GM18517 (cell line): ENCODE measurements around the gene YPEL1.
A peak's percentile ranks its signal among the peaks of the same experiment; 100 is the strongest.

Experiments
- ATAC-seq: cut with Tn5 transposase; IDR thresholded peaks from one replicate; pipeline ENCODE4 v1.9.1; 2021; ENCODE audit warnings: mild to moderate bottlenecking, moderate library complexity; ENCODE audit not compliant: unreplicated experiment

The YPEL1 gene

DNA sequence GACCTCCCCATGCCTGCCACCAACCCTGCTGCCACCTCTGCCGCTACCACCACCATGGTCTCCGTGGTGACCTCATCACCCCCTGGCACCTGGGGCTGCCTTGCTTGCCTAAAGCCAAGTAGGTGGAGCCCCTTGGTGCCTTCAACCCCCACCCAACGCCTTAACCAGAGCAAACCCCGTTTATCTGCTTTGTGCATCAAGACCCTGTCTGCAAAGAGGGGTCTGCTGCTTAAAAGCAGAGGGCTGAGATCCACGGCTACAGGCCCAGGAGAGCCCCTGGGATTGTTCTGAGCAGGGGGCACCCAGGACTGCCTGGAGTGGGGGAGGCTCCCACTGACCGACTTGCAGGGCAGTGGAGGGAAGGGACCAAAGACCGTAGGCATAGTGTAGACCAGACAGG lies 74.7 kb downstream of the YPEL1 start:
- ATAC-seq, result no peak

DNA sequence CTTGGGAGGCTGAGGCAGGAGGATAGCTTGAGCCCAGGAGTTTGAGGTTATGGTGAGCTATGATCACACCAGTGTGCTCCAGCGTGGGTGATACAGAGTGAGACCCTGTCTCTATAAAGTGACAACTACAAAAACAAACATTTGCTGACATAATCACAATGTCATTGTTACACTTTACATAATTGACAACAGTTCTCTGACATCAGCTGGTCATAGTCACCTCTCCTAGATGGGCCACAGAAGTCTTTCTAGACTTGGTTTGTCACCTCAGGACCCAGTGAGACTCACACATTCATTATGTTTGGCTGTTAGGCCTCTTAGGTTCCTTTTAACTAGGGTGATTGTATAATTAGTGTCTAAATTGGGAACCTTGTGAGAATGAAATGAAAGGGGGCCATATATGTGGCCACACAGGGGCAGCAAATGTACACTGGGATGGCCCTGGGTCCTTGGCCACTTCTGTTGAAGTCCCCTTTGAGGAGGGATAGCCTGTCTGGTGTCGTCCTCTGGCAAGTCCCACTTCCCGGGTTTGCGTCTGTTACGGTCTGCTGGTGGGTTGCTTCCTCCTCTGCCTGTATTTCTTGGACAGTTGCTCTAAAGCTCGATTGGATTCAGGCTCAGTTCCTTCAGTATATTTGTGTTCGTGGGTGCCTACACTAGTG lies 75.6 kb downstream of the YPEL1 start:
- ATAC-seq, result no peak

DNA sequence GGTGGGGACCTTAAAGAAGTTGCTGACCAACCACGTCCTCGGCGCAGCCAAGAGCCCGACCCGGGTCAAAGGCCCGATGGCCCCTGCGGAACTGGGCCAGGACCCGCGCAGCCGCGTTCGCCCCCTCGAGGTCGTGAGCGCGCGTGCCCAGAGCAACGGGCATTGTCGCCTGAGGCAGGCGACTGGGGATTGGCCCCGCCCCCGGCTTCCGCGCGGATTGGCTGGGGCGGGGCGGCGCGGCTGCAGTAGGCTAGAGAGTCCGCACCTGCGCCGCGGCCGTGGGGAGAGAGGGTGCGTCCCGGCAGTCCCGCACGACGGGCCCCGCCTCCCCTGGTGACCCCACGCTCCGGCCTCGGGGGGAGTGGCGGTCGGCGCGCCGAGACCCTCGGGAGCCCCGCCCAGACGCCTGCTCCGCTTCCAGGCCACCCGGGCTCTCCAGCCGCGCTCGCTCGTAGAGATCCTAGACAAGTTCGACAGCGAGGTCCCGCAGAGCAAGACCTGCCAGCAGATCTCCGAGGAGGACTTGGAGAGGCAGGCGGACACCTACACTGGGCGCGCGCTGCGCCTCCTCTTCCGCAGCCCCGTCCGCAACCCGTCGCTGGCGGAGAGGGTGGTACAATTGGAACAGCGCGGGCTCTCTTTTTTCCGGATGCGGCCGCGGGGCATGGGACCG lies 78.1 kb downstream of the YPEL1 start:
- ATAC-seq, result peak; percentile 58

DNA sequence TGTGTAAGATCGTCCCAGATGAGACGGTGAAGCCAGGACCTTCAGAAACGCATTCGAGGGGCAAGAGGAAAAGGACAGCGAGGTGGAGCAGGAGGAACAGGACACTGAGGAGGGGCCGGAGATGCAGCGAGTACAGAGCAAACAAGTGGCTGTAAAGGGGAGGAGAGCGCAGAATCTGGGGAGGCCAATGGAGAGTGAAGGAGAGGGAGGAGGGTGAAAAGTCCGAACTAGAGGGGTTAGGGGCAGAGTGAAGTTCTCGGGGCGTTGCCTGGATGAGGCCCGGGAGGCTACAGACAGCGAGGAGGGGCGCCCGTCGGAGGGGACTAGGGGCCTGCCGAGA lies 78.6 kb downstream of the YPEL1 start:
- ATAC-seq, result no peak

DNA sequence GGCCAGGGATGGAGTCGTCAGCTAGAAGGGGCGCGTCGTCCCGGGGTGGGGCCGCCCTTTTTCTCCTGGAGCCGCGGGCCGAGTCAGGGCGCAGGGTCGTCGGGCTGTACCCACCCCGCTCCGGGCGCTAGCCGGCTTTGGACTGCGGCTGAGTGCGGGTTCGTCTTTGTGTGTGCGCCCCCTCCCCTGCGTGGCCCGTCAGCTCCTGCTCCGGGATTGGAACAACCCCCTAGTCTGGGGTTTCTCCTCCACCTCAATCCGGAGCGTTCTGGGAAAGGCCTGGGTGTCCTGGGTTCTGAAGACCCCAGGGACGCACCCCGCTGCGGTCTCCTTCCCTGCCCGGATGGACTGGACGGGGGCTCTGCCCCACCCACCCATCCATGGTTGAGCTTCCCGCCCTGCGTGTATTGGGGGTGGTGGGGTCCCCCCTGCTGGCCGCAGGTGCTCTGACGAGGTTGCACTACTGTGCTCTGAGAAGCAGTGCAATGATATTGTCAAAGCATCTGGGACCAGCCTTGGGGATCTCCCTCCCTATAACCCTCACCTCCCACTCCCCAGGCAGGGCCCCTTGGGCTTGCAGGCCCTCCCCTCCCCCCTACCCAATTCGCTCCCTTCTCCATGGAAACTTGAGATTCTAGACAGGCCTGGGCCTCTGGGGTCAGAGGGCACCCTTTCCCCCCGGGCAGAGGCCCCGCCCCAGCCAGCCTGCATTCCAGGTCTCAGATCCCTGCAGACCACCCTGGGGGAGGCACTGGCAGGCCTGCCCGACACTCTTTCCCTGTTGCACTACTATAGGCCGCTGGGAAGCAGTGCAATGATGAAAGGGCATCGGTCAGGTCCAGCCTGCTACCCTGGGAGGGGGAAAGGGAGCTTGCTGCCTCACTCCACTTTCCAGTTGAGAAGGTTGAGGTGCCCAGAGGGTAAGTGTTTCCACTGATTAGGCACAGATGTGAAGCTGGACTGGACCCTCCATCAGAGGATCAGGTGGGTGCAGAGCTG lies 82.7 kb downstream of the YPEL1 start:
- no peak for ATAC-seq

DNA sequence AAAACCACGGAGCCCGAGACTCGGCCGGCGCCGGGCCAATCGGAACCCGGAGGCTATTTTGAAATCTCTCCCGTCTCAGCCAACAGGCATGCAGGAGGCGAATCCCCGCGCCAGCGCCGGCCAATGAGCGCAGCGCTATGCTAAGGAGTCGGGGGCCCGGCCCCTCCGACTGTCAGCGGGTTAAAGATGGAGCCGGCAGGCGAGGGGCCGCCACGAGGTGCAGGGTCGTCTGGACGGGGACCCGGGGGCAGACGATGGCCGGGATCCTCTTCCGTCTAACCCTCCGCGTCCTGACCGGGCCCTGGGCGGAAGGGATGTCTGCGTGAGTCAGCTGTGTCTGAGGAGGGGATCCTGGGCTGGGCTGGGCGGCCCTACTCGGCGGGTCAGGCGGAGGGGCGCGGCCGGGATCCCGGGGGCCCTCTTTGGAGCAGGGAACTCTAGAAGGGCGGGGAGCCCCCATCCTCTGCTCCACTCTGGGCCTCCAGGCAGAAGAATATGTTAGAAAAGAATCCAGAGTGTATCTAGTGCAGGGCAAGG lies 83.5 kb downstream of the YPEL1 start:
- ATAC-seq, result peak; percentile 76

DNA sequence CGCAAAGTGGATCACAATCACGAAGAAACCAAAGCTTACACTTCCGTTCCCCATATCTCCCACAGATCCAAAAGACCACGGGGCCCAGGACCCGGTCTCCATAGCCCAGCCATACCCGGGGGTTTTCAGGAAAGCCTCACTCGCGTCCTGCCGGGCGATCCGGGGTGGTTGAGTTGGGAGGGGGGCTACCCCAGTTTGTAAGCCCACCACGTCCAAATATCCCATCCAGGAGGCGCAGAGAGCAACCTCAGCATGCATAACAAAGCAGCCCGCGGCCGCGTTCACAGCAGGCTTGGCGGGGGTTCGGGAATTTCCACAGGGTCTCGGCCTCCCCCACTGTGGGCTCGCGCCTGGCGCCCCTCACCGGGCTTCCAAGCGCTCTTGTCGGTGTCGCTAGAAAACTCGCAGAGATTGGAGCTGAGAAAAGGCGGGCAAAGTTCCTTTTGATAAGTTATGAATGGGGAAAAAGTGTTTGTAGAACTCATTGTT lies 84.0 kb downstream of the YPEL1 start:
- peak; percentile 19 for ATAC-seq

DNA sequence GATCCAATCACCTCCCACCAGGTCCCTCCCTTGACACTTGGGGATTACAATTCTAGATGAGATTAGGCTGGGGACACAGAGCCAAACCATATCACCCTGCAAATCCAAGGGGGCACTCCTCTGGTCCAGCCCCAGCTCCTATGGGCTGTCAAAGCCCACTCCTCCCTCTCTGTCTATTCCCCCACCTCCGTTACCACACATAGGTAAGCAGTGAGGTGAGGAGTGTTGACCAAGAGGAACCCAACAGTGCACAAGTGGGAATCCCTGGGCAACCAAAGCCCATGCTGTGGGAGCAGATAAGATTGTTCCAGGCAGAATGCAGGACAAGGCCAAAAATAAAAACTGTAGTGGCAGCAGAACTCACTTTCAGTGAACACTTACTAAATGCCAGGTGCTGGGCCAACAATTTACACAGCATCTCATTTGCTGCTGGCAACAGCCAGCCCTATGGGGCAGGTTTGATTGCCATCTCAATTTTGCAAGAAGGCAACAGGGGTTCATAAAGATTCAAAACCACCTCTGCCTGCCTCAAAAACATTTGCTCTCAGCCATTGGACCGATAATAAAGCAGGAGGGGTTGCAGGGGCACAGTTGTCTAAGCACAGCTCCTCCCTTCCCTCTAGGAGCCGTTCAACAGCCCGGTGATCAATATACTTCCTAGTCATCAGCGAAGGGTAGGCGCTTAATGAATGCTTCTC lies 84.6 kb downstream of the YPEL1 start:
- no peak for ATAC-seq

DNA sequence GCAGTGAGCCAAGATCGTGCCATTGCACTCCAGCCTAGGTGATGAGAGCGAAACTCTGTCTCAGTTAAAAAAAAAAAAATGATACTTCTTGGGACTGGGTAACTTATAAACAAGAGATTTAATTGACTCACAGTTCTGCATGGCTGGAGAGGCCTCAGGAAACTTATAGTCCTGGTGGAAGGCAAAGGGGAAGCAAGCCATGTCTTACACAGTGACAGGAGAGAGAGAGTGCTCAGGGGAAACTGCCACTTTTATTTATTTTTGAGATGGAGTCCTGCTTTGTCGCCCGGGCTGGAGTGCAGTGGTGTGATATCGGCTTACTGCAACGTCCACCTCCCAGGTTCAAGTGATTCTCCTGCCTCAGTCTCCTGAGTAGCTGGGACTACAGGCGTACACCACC lies 85.3 kb downstream of the YPEL1 start:
- no peak for ATAC-seq
